MG63 (cell line): ENCODE measurements around the gene TCF25. TPM values are rescaled to one million over a fixed set of nuclear protein-coding genes. Genes with fewer than 3 reads are reported as not detected.
A peak's percentile ranks its signal among the peaks of the same experiment; 100 is the strongest.

Experiments used
- DNase-seq: peaks from one replicate; pipeline ENCODE4 v3.0.0-alpha.2; 2020
- H3K27me3 ChIP-seq: fragments of 250-450 bp; sonication (Bioruptor Pico); 2 replicates; pipeline ENCODE4 v1.5.1; 2020; ENCODE audit warnings: mild to moderate bottlenecking, moderate library complexity
- H3K36me3 ChIP-seq: fragments of 250-450 bp; sonication (Bioruptor Pico); 2 replicates; pipeline ENCODE4 v1.5.1; 2020; ENCODE audit warnings: mild to moderate bottlenecking, moderate library complexity
- H3K4me3 ChIP-seq: fragments of 250-450 bp; sonication (Bioruptor Pico); 2 replicates; pipeline ENCODE4 v1.5.1; 2020; ENCODE audit warnings: mild to moderate bottlenecking, moderate library complexity
- H3K9me3 ChIP-seq: fragments of 250-450 bp; sonication (Bioruptor Pico); 2 replicates; pipeline ENCODE4 v1.5.1; 2020; ENCODE audit warnings: mild to moderate bottlenecking, moderate library complexity
- total RNA-seq: library from RNA; depleted of rRNA; stranded (reverse); fragments of >200 nt; shearing (Covaris generic); gene quantifications from 2 replicates; pipeline ENCODE4 v1.2.3, GENCODE V29; 2014; ENCODE audit warnings: low replicate concordance

TCF25 gene
- total RNA-seq, 1 experiment from 2014 or later, result 71.3 TPM

DNA sequence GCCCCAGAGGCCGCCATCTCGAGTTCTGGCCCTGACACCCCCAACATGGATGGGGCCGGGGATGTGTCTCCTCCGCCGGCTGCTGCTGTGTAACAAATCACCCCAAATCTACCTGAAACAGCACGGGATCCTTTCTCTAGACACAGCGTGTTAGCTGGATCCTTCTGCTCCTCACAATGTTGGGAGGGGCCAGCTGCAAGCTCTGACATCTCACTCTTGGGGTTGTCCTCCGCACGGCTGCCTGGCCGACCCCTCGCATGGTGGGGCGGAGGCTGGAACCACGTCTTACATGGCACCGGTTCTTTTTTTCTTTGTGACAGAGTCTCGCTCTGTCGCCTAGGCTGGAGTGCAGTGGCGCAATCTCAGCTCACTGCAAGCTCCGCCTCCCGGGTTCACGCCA lies 63.6 kb downstream of the TCF25 start:
- Histone ChIP-seq H3K9me3 (no peaks in the 10 kb centered on the region), H3K27me3 (no peaks in the 10 kb centered on the region; the same call in 1 of the 2 replicates), H3K4me3 (no peak overlapping the region), H3K36me3 (peaks cover 52% of the 10 kb centered on the region)
- no peak for DNase-seq

- no peaks in the 10 kb centered on the region for H3K9me3 ChIP-seq
- no peak for DNase-seq
- H3K36me3 ChIP-seq, result peaks cover 44% of the 10 kb centered on the region
- no peaks in the 10 kb centered on the region; the same call in 1 of the 2 replicates for H3K27me3 ChIP-seq
- no peak overlapping the region for H3K4me3 ChIP-seq
Measured at GRCh38 chr16:89938175-89938885, 64.9 kb downstream of the TCF25 start.

DNA sequence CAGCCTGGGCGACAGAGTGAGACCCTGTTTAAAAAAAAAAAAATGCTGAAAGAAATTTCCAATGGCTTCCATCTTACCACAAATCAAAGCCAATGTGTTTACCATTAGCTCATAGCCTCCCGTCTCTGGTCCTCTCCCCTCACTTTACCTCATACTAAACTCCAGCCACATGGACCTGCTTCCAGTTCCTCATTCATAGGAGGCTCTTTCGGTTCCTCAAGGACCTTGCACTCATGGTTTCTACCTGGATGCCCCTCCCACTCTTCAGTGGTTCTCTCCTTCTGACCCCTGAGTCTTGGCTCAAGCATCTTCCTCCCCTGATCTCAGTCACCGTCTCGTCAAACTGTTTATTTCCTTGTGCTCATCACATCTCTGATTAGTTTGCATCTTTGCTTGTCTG lies 71.4 kb downstream of the TCF25 start:
- DNase-seq, result no peak
- Histone ChIP-seq H3K9me3 (no peaks in the 10 kb centered on the region), H3K4me3 (no peak overlapping the region), H3K27me3 (no peaks in the 10 kb centered on the region; the same call in 1 of the 2 replicates), H3K36me3 (peaks cover 7% of the 10 kb centered on the region; the same call in 1 of the 2 replicates)

- no peak overlapping the region for H3K4me3 ChIP-seq
- DNase-seq, result no peak
- H3K9me3 ChIP-seq, result no peaks in the 10 kb centered on the region
- peaks cover 10% of the 10 kb centered on the region; the same call in 1 of the 2 replicates for H3K36me3 ChIP-seq
- no peaks in the 10 kb centered on the region; the same call in 1 of the 2 replicates for H3K27me3 ChIP-seq
Measured at GRCh38 chr16:89945654-89946053, 72.3 kb downstream of the TCF25 start.

GRCh38 chr16:89946515-89946914 lies 73.1 kb downstream of the TCF25 start:
- Histone ChIP-seq H3K4me3 (no peak overlapping the region), H3K27me3 (no peaks in the 10 kb centered on the region; the same call in 1 of the 2 replicates), H3K36me3 (peaks cover 16% of the 10 kb centered on the region), H3K9me3 (no peaks in the 10 kb centered on the region)
- no peak for DNase-seq

DNA sequence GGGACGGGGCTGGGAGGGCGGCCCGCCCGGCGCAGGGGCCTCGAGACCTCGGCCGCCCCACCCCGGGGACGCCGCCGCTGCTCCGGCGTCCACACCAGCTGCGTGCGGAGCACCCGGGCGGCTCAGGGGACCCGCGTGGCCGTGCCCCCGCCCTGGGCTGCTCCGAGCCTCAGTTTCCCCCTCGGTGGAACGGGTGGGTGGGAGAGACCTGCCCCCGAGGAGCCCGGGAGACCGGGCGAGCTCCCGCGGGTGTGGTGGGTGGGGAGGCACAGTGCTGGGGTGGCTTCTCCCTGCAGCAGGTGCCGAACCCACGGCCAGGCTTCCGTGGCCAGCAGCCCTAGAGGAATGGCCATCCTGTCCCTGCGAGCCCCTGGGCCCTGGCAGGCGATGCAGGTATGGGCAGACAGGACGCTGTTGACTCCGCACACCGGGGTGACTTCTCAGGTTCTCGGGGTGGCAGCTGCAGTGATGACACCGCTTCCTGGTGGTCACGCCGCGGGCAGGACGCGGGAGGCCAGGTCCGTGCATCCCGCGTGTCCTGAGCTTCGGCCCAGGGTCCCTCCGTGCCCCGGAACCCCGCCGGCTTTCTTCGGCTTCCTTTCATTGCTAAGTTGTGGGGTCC lies 75.8 kb downstream of the TCF25 start:
- Histone ChIP-seq H3K27me3 (no peaks in the 10 kb centered on the region), H3K4me3 (peak overlapping the region; percentile 84), H3K9me3 (no peaks in the 10 kb centered on the region), H3K36me3 (peaks cover 31% of the 10 kb centered on the region)
- peak; percentile 51 for DNase-seq

DNA sequence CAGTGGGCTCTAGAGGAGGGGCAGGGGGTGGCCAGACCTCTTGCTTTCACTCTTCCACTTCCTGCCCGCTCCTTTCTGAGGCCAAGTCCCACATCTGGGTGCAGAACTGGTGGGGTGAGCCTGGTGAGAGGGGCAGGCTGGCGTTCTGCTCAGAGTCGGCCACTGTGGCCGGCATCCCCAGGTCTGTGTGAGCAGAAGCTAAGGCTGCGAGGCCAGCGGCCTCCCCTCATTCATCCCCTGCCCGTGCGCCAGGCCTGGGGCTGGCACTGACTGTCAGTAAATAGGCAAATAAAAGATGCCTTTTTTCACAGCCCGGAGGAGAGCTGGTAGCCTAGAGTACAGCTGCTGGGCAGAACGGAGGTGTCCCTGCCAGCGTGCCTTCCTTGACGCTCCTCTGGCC lies 76.4 kb downstream of the TCF25 start:
- Histone ChIP-seq H3K27me3 (no peaks in the 10 kb centered on the region), H3K36me3 (peaks cover 36% of the 10 kb centered on the region), H3K4me3 (peak overlapping the region; percentile 84), H3K9me3 (no peaks in the 10 kb centered on the region)
- no peak for DNase-seq

DNA sequence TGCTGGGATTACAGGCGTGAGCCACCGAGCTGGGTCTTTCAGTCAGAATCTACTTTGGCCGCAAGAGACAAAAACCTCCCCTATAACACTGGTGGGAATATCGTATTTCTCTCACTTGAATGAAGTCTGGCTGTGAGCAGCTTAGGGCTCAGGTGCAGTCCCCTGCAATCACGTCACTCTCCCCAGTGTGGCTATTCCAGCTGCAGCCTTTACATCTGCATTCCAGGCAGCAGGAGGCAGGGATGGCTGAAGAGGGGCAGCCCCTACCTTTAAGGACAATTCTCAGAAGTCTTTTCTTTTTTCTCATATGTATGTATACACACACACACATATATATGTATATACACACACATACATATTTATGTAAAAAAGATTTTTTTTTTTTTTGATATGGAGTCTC lies 78.1 kb downstream of the TCF25 start:
- no peak for DNase-seq
- Histone ChIP-seq H3K4me3 (no peak overlapping the region), H3K27me3 (no peaks in the 10 kb centered on the region), H3K9me3 (no peaks in the 10 kb centered on the region), H3K36me3 (peaks cover 54% of the 10 kb centered on the region)

- H3K27me3 ChIP-seq, result no peaks in the 10 kb centered on the region
- no peaks in the 10 kb centered on the region for H3K9me3 ChIP-seq
- H3K36me3 ChIP-seq, result peaks cover 59% of the 10 kb centered on the region
- DNase-seq, result no peak
- no peak overlapping the region for H3K4me3 ChIP-seq
Measured at GRCh38 chr16:89952049-89952448, 78.7 kb downstream of the TCF25 start.

- Histone ChIP-seq H3K9me3 (no peaks in the 10 kb centered on the region), H3K4me3 (no peak overlapping the region), H3K27me3 (no peaks in the 10 kb centered on the region), H3K36me3 (peaks cover 64% of the 10 kb centered on the region)
- no peak for DNase-seq
Measured at GRCh38 chr16:89952551-89952950, 79.2 kb downstream of the TCF25 start.

- Histone ChIP-seq H3K27me3 (no peaks in the 10 kb centered on the region), H3K9me3 (no peaks in the 10 kb centered on the region), H3K36me3 (peaks cover 77% of the 10 kb centered on the region), H3K4me3 (no peak overlapping the region)
- no peak for DNase-seq
Measured at GRCh38 chr16:89953671-89954406, 80.4 kb downstream of the TCF25 start.

- no peak overlapping the region for H3K4me3 ChIP-seq
- no peak for DNase-seq
- no peaks in the 10 kb centered on the region for H3K27me3 ChIP-seq
- peaks cover 83% of the 10 kb centered on the region for H3K36me3 ChIP-seq
- no peaks in the 10 kb centered on the region for H3K9me3 ChIP-seq
Measured at GRCh38 chr16:89954462-89954861, 81.1 kb downstream of the TCF25 start.

DNA sequence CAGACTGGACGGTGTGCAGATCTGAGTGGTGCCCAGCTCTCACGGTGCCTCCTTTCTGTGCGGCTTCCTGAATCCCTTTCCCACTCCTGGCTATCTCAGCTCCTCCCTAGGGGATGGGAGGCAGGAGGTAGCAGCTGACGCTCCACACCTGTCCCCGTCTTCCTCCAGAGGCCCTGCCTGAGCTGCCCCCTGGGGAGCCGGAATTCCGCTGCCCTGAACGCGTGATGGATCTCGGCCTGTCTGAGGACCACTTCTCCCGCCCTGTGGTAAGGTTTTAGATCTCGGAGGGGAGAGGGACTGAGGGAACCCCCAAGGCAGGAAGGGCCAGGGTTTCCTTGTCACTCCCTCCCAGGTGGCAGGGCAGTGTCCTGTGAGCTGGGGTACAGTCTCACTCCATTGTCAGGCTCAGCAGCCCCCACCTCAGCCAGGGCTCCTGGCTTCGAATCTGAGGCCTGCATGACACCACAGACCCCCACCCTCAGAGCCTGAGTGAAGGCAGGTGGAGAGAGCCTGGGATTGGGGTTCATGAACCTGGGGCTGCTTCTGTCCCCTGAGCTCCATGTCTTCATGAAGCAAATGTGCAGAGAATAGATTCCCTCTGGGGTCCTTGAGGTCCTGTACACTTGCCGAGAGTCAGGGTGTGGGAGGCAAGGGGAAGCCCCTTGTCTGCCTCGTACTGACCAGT lies 81.8 kb downstream of the TCF25 start:
- Histone ChIP-seq H3K36me3 (peaks cover 84% of the 10 kb centered on the region), H3K9me3 (no peaks in the 10 kb centered on the region), H3K27me3 (no peaks in the 10 kb centered on the region), H3K4me3 (no peak overlapping the region)
- DNase-seq, result no peak

- Histone ChIP-seq H3K36me3 (peaks cover 89% of the 10 kb centered on the region), H3K4me3 (no peak overlapping the region), H3K9me3 (no peaks in the 10 kb centered on the region), H3K27me3 (no peaks in the 10 kb centered on the region)
- DNase-seq, result no peak
Measured at GRCh38 chr16:89956505-89957215, 83.3 kb downstream of the TCF25 start.

DNA sequence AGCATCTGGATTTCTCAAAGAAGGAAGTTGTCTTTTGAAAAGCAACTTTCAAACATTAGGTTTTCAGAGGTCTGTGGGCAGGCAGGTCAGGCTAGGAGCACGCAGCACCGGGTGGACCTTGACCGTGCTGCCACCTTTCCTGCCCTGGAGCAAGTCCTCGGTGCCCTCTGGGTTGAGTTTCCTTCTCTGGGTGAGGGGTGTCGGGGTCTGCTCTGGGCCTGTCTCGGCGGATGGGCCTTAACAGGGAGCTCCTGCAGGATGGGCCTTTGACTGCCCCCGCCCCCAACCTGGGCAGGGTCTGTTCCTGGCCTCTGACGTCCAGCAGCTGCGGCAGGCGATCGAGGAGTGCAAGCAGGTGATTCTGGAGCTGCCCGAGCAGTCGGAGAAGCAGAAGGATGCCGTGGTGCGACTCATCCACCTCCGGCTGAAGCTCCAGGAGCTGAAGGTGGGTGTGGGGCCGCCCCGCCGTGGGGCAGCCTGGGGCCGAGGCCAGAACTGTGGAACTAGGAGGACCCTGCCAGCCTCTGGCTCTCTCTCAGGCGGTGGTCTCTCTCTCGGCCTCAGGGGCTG lies 83.9 kb downstream of the TCF25 start:
- Histone ChIP-seq H3K27me3 (no peaks in the 10 kb centered on the region), H3K9me3 (no peaks in the 10 kb centered on the region), H3K4me3 (no peak overlapping the region), H3K36me3 (peaks cover 92% of the 10 kb centered on the region)
- DNase-seq, result no peak

GRCh38 chr16:89958068-89958467 lies 84.7 kb downstream of the TCF25 start:
- Histone ChIP-seq H3K27me3 (no peaks in the 10 kb centered on the region), H3K4me3 (no peak overlapping the region), H3K36me3 (peaks cover 94% of the 10 kb centered on the region), H3K9me3 (no peaks in the 10 kb centered on the region)
- peak; percentile 85 for DNase-seq
